Heart left ventricle (tissue), 16 donors: Measurements from ENCODE around the gene CCDC134. TPM values are rescaled to one million over a fixed set of nuclear protein-coding genes. Genes with fewer than 3 reads are reported as not detected.

Experiments
- ATAC-seq, 4 donors: fragments of 200-7000 bp; cut with Tn5 transposase; one replicate each; pipeline ENCODE4 v1.9.1; 2020 to 2022; ENCODE audit warnings: moderate library complexity in 4 of 4, mild to moderate bottlenecking in 3 of 4, moderate number of reproducible peaks in 1 of 4
- DNase-seq, 5 donors: peaks; one replicate each; pipeline ENCODE4 v3.0.0-alpha.2; 2020
- H3K27ac ChIP-seq, 12 donors: fragments of 200-600 bp; sonication (generic) in 4 of 12; one replicate each; pipeline versions ENCODE4 v1.5.0 to v1.8.0; 2016 to 2022; ENCODE audit warnings: mild to moderate bottlenecking in 2 of 12
- H3K27me3 ChIP-seq, 9 donors: fragments of 200-600 bp; sonication (generic) in 2 of 9; one replicate each; pipeline versions ENCODE4 v1.5.1 to v1.8.0; 2016 to 2022; ENCODE audit warnings: mild to moderate bottlenecking in 3 of 9
- H3K36me3 ChIP-seq, 9 donors: fragments of 200-600 bp; sonication (generic) in 2 of 9; one replicate each; pipeline versions ENCODE4 v1.5.0 to v1.8.0; 2018 to 2022; ENCODE audit warnings: mild to moderate bottlenecking in 2 of 9
- H3K4me1 ChIP-seq, 12 donors: fragments of 200-600 bp; sonication (generic) in 4 of 12; one replicate each; pipeline versions ENCODE4 v1.5.0 to v1.8.0; 2016 to 2022; ENCODE audit warnings: mild to moderate bottlenecking in 3 of 12
- H3K4me3 ChIP-seq, 12 donors: fragments of 200-600 bp; sonication (generic) in 4 of 12; one replicate each; pipeline versions ENCODE4 v1.5.0 to v1.8.0; 2017 to 2022; ENCODE audit warnings: mild to moderate bottlenecking in 9 of 12, moderate library complexity in 4 of 12
- H3K9me3 ChIP-seq, 12 donors: fragments of 200-600 bp; sonication (generic) in 4 of 12; one replicate each; pipeline versions ENCODE4 v1.5.0 to v1.8.0; 2016 to 2022; ENCODE audit warnings: mild to moderate bottlenecking in 1 of 12
- POLR2A ChIP-seq, 2 donors: fragments of 450-650 bp; IDR thresholded peaks; one replicate each; pipeline ENCODE4 v1.6.1; 2017; ENCODE audit warnings: antibody characterized with exemption in 2 of 2, mild to moderate bottlenecking in 2 of 2, moderate library complexity in 2 of 2
- WGBS, 4 donors: extraction: QIAGEN DNeasy Blood & Tissue Kit in 2 of 4; methylation state at CpG; one replicate each; pipeline versions ENCODE4 v1.1.5 to v1.1.7; 2013 to 2018; 5-methylcytosine and 5-hydroxymethylcytosine counted together
- intact Hi-C, 10 donors: fragments of 100-400 bp; cut with DNase I; formaldehyde crosslinking; loops; one replicate each; pipeline versions ENCODE4 v1.11.1 to v1.14.2; 2022
- polyA plus RNA-seq, 2 donors: library from polyadenylated mRNA; stranded (reverse); fragments of 200-250 nt; gene quantifications; one replicate each; pipeline ENCODE4 v1.2.3, GENCODE V29; 2013
- total RNA-seq, 9 donors: library from RNA; depleted of rRNA in 2 of 9; stranded (reverse); fragments of >200 nt in 2 of 9; fragmentation: NEBNext Ultra II Directional in 3 of 9; extraction: Animal tissue kit (Norgen Biotek cat#: 25700) in 3 of 9; gene quantifications; one replicate each; pipeline versions ENCODE4 v1.1.0 to v1.2.4, GENCODE V29; 2016 to 2023
- TF ChIP-seq, protein P1 (sequence below), 12 donors: fragments of 200-600 bp; sonication (generic) in 4 of 12; IDR thresholded peaks; one replicate each; pipeline versions ENCODE4 v1.5.0 to v1.8.0; 2018 to 2022; ENCODE audit warnings: antibody characterized with exemption in 12 of 12, mild to moderate bottlenecking in 5 of 12
- donor health status: ischemic (EF 13 %, LVEDD 7.1; RV severe dilation, severe dysfunction).
- donor health status: healthy with polysubstance abuse.
- donor health status: DM: no; HTN: yes; CAD: no.
- donor health status: DM: no; HTN: no; CAD: no.
- donor health status: ischemic (EF 25% LVEDD 6.9; RV normal size, moderate dysfunction).
- donor health status: ischemic (EF 25% LVEDD 5.7; RV mildly dilated, moderate dysfunction).
- donor health status: healthy.
- donor health status: DM: yes; HTN: yes; CAD: no.
- donor health status: ischemic (EF 35%, LVEDD 5.7; RV mildly dilated, moderate dysfunction).
- donor health status: nonischemic (EF 11% LVEDD 7.7; RV severe dilation, severe dysfunction).
- donor health status: DM: yes; HTN: yes; CAD: no.
- donor health status: PGD.
- donor health status: ischemic (EF 29% LVEDD 5.4; RV normal size, mild dysfunction).
- donor health status: nonischemic (EF 23%, LVEDD 6.1; RV moderate dilation, normal function).

Gene CCDC134
- total and polyA plus RNA-seq, 11 donors, result 2.2 to 10.2 (median 3.5) TPM

DNA sequence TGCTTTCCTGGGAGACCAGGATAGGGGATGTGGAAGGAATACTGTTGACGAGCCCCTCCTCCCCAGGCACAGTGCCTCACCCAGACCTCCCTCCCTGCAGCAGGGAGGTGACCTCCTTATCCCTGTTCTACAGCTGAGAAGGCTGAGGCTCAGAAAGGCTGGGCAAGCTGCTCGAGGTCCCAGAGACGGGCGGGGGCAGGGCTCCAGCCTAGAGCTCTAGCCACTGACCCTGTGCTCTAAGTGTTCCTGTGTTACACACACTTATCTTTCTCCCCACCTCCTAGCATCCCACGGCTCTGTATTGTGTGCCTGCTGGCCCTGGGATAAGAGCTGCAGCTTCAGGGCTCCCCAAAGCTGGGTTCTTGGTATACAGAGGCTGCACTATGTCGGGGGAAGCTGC lies 7.9 kb downstream of the CCDC134 start:
- H3K27ac ChIP-seq, result no peak overlapping the region
- H3K4me1 ChIP-seq, result no peaks in the 10 kb centered on the region
- H3K4me3 ChIP-seq, result no peak overlapping the region
- ATAC-seq (peak in 1 of 4 donors; percentile 13), DNase-seq (no peak)
- WGBS, 4 donors, result 81 to 87% (median 84%) methylated on average over 6 of the region's 6 CpGs
- intact Hi-C loops, result no loop called here
- H3K9me3 ChIP-seq, result no peaks in the 10 kb centered on the region
- H3K27me3 ChIP-seq, result no peaks in the 10 kb centered on the region
- TF ChIP-seq, protein P1, sequence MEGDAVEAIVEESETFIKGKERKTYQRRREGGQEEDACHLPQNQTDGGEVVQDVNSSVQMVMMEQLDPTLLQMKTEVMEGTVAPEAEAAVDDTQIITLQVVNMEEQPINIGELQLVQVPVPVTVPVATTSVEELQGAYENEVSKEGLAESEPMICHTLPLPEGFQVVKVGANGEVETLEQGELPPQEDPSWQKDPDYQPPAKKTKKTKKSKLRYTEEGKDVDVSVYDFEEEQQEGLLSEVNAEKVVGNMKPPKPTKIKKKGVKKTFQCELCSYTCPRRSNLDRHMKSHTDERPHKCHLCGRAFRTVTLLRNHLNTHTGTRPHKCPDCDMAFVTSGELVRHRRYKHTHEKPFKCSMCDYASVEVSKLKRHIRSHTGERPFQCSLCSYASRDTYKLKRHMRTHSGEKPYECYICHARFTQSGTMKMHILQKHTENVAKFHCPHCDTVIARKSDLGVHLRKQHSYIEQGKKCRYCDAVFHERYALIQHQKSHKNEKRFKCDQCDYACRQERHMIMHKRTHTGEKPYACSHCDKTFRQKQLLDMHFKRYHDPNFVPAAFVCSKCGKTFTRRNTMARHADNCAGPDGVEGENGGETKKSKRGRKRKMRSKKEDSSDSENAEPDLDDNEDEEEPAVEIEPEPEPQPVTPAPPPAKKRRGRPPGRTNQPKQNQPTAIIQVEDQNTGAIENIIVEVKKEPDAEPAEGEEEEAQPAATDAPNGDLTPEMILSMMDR (IDR thresholded peaks at IDR 0.05), result no peak
- no peak for TF ChIP-seq POLR2A (IDR thresholded peaks at IDR 0.05)
- H3K36me3 ChIP-seq, result peaks cover 0 to 26% (median 18%) of the 10 kb centered on the region in 9 donors

DNA sequence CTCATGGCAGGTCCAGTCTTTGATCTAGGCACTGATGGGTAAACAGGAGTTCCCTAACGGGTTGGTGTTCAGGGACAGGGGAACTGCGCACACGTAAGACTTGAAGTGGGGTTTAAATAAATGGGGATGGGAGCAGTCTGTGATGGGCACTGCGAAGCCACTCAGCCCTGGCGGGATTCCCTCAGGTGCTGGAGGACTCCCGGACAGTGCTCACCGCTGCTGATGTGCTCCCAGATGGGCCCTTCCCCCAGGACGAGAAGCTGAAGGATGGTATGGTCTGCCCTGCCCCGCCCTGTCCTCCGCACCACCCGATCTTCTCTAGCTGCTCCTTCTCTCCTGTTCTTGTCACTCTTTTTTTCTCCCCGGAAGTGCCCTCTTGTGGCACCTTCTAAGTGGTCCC lies 9.5 kb downstream of the CCDC134 start:
- Histone ChIP-seq H3K4me1 (no peaks in the 10 kb centered on the region), H3K36me3 (peaks cover 0 to 34% (median 21%) of the 10 kb centered on the region in 9 donors), H3K27me3 (no peaks in the 10 kb centered on the region), H3K4me3 (no peak overlapping the region), H3K9me3 (no peaks in the 10 kb centered on the region), H3K27ac (no peak overlapping the region)
- TF ChIP-seq, protein P1 (IDR thresholded peaks at IDR 0.05), result no peak
- no peak for TF ChIP-seq POLR2A (IDR thresholded peaks at IDR 0.05)
- intact Hi-C loops, result no loop called here
- ATAC-seq, result no peak
- WGBS, 4 donors, result 93 to 96% (median 95%) methylated on average over 12 of the region's 12 CpGs
- DNase-seq, result no peak

DNA sequence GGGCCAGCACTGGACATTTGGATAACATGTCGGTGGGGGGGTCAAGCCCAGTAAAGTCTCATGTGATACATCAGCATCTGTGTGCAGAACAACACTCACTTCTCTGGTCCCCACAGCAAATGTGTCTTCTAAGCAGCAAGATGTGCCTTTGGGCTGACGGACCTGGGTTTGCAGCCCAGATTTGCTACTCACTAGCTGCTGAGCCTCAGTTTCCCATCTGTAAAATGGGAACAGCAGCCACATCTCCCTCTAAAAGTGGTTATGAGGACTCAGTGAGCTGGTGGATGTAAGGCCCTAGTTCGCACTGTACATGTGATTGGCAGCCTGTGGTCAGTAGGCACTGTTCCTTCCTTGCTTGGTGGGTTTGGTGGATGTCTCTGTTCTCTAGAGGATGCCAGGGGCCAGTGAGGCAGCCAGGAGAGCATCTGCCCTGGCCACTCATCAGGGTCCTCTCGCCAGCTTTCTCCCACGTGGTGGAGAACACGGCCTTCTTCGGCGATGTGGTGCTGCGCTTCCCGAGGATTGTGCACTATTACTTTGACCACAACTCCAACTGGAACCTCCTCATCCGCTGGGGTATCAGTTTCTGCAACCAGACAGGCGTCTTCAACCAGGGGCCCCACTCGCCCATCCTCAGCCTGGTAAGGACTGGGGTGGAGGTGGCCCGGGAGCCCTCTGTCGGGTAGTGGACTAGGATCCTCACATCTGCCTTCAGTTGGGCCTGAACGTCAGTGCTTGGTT lies 12.5 kb downstream of the CCDC134 start:
- WGBS, 4 donors, result 95 to 98% (median 97%) methylated on average over 16 of the region's 16 CpGs
- Histone ChIP-seq H3K4me3 (no peak overlapping the region), H3K4me1 (no peaks in the 10 kb centered on the region), H3K36me3 (peaks cover 0 to 39% (median 27%) of the 10 kb centered on the region in 9 donors), H3K27me3 (no peaks in the 10 kb centered on the region), H3K9me3 (no peaks in the 10 kb centered on the region), H3K27ac (no peak overlapping the region)
- TF ChIP-seq, protein P1 (IDR thresholded peaks at IDR 0.05), result no peak
- TF ChIP-seq POLR2A (IDR thresholded peaks at IDR 0.05), result no peak
- no peak for ATAC-seq
- DNase-seq, result no peak
- intact Hi-C loops, result no loop called here

DNA sequence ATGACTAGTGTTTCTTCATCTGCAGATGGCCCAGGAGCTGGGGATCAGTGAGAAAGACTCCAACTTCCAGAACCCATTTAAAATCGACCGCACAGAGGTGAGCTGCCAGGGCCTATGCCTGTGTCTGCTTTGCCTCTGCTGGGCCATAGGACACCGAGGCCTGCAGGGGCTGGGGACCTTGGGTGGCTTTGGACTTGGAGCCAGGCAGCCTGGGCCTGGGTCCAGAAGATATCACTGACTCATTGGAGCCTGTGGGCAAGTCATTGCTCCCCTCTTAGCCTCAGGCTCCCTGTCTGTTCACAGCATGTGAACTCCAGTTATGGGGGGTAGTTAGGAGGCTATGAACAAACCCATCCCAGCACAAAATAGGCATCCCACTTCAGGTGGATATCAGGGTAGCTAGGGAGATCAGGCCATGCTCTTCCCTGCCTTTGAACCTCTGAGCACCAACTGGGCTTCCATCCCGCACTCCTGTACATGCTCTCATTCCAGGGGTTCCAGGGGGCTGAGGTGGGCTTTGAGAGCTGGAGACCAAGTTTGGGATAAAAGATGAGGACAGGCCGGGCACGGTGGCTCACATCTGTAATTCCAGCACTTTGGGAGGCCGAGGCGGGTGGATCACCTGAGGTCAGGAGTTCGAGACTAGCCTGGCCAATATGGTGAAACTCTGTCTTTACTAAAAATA lies 13.4 kb downstream of the CCDC134 start:
- WGBS, 4 donors, result 94 to 97% (median 96%) methylated on average over 8 to 9 of the region's 9 CpGs
- TF ChIP-seq POLR2A (IDR thresholded peaks at IDR 0.05), result no peak
- TF ChIP-seq, protein P1 (IDR thresholded peaks at IDR 0.05), result no peak
- no peaks in the 10 kb centered on the region for H3K4me1 ChIP-seq
- no peak for DNase-seq
- no peaks in the 10 kb centered on the region for H3K27me3 ChIP-seq
- H3K9me3 ChIP-seq, result no peaks in the 10 kb centered on the region
- H3K4me3 ChIP-seq, result no peak overlapping the region
- intact Hi-C loops, result no loop called here
- ATAC-seq, result no peak
- peaks cover 0 to 39% (median 27%) of the 10 kb centered on the region in 9 donors for H3K36me3 ChIP-seq
- H3K27ac ChIP-seq, result no peak overlapping the region
